GM18861 (cell line): ENCODE data around the gene PXMP2.
"Not testable (repeated sequence)": the region's sequence is repeated elsewhere in the genome, so short reads cannot be mapped to it uniquely, and the experiment has no call there.

Experiments used
- ATAC-seq: cut with Tn5 transposase; IDR thresholded peaks from one replicate; pipeline ENCODE4 v1.9.1; 2021; ENCODE audit not compliant: unreplicated experiment

PXMP2 gene

DNA sequence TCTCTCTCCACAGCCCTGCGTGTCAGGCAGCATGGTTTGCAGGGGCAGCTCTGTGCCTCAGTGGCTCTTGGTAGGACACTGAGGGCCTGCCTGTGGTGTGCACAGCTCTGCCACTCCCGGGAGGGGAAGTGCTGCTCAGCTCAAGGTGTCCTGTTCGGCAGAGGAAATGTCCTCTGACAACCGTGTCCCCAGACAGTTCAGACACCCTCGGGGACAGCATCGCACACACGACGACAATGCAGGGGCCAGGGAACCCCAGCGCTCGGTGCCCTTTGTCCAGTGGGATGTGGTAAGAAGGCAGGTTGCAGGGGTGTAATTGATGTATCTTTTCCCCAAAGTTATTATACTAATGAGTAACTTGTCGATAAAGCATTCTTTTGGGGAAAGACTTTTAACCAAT lies 60.0 kb downstream of the PXMP2 start:
- no peak for ATAC-seq

- ATAC-seq, result no peak
Observed at GRCh38 chr12:132747896-132748295, 60.5 kb downstream of the PXMP2 start.

- ATAC-seq, result no peak
Observed at GRCh38 chr12:132748319-132748718, 60.9 kb downstream of the PXMP2 start.

DNA sequence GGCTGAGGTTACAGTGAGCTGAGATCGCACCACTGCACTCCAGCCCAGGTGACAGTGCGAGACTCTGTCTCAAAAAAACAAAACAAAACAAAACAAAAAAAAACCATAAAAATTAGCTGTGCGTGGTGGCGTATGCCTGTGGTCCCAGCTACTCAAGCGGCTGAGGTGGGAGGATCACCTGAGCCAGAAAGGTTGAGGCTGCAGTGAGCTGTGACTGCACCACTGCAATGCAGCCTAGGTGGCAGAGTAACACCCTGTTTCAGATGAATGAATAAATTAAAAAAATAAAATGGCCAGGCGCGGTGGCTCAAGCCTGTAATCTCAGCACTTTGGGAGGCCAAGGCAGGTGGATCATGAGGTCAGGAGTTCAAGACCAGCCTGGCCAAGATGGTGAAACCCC lies 66.3 kb downstream of the PXMP2 start:
- ATAC-seq, result not testable (repeated sequence)

DNA sequence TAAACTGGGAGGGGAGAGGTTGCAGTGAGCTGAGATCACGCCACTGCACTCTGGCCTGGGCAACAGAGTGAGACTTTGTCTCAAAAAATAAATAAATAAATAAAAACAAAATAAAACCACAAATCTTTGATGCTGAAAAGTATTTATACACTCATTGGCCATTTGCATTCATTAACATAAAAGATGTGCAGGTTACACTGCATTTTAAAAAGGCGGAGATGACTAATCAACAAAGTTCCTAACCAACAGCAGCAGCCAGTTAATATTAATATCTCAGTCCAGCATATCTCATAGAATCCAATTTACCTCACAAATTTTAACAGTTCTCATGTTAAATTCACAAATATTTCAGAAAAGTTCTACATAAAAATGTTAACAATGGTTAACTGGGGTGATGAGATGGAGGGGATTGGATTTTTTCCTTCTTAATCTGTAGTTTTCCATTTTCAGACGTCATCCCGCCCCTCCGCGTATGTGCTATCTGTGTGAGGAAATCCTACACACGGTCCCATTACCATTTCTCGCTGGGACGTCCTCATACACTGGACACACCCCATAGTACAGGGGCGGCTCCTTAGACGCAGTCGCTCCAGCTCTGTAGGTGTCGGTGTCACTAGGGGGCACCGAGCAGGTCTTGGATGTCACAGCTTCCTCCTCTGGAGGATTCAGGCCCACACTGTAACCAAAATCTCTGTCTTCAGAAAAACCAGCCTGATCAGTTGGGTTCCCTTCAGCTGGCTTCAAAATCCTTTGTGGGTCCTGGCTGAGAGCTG lies 67.0 kb downstream of the PXMP2 start:
- no peak for ATAC-seq
